Lung (tissue), 12 donors: ENCODE results near the gene BCL2L13. TPM values are rescaled to one million over a fixed set of nuclear protein-coding genes. Genes with fewer than 3 reads are reported as not detected.
"Not testable (repeated sequence)": the region's sequence is repeated elsewhere in the genome, so short reads cannot be mapped to it uniquely, and the experiment has no call there.

Source experiments
- ATAC-seq: fragments of 200-7000 bp; cut with Tn5 transposase; one replicate; pipeline ENCODE4 v1.9.1; 2020; ENCODE audit warnings: moderate number of reproducible peaks; ENCODE audit not compliant: insufficient read depth, low FRiP score
- DNase-seq, 3 donors: peaks; one replicate each; pipeline ENCODE4 v3.0.0-alpha.2; 2013 to 2017
- H3K27ac ChIP-seq, 2 donors: one replicate each; pipeline ENCODE4 v1.5.1; 2013; ENCODE audit warnings: mild to moderate bottlenecking in 2 of 2, moderate library complexity in 2 of 2, control low read depth in 1 of 2, inconsistent platforms in 1 of 2, low read depth in 1 of 2, low read length in 1 of 2
- H3K27me3 ChIP-seq, 3 donors: one replicate each; pipeline ENCODE4 v1.5.1; 2013; ENCODE audit warnings: low read length in 2 of 3; ENCODE audit not compliant: control insufficient read depth in 3 of 3, insufficient read depth in 3 of 3
- H3K36me3 ChIP-seq, 4 donors: one replicate each; pipeline ENCODE4 v1.5.1; 2013; ENCODE audit warnings: low read length in 4 of 4, mild to moderate bottlenecking in 1 of 4, moderate library complexity in 1 of 4; ENCODE audit not compliant: control insufficient read depth in 4 of 4, insufficient read depth in 4 of 4
- H3K4me1 ChIP-seq, 5 donors: one replicate each; pipeline ENCODE4 v1.5.1; 2013; ENCODE audit warnings: low read length in 5 of 5, mild to moderate bottlenecking in 2 of 5, moderate library complexity in 1 of 5; ENCODE audit not compliant: control insufficient read depth in 5 of 5, insufficient read depth in 5 of 5
- H3K4me3 ChIP-seq: one replicate; pipeline ENCODE4 v1.5.1; 2013; ENCODE audit warnings: mild to moderate bottlenecking, control low read depth, moderate library complexity
- H3K9ac ChIP-seq, 2 donors: one replicate each; pipeline ENCODE4 v1.5.1; 2013; ENCODE audit warnings: low read length in 2 of 2, control low read depth in 1 of 2; ENCODE audit not compliant: insufficient read depth in 1 of 2
- H3K9me3 ChIP-seq, 4 donors: one replicate each; pipeline ENCODE4 v1.5.1; 2013; ENCODE audit warnings: low read length in 3 of 4, mild to moderate bottlenecking in 1 of 4, moderate library complexity in 1 of 4; ENCODE audit not compliant: control insufficient read depth in 4 of 4, insufficient read depth in 3 of 4
- CTCF ChIP-seq: IDR thresholded peaks from 2 replicates; pipeline ENCODE4 v1.5.1; 2012; ENCODE audit warnings: mild to moderate bottlenecking; ENCODE audit errors: control extremely low read depth, extremely low read depth
- WGBS, 2 donors: extraction: QIAGEN DNeasy Blood & Tissue Kit; methylation state at CpG; one replicate each; pipeline ENCODE4 v1.1.7; 2013; 5-methylcytosine and 5-hydroxymethylcytosine counted together
- polyA plus RNA-seq, 2 donors: library from polyadenylated mRNA; stranded (reverse); fragments of 200-250 nt; gene quantifications; one replicate each; pipeline ENCODE4 v1.2.1, GENCODE V29; 2013
- total RNA-seq, 2 donors: library from RNA; depleted of rRNA in 1 of 2; stranded (reverse); fragments of >200 nt in 1 of 2; gene quantifications; one replicate each; pipeline ENCODE4 v1.2.1, GENCODE V29; 2014 to 2021
- donor health status: control.
- donor health status: control.
- donor health status: Bipolar disorder and iron deficiency.
- donor health status: healthy.
- donor health status: DM: yes; HTN: yes; CAD: no.

The BCL2L13 gene
- total and polyA plus RNA-seq, 4 donors, result 21.4 to 52.4 (median 33.8) TPM

GRCh38 chr22:17751596-17751995 lies 113.0 kb downstream of the BCL2L13 start:
- Histone ChIP-seq H3K9me3 (no peaks in the 10 kb centered on the region), H3K9ac (no peak overlapping the region), H3K4me3 (no peak overlapping the region), H3K27ac (no peak overlapping the region), H3K27me3 (no peaks in the 10 kb centered on the region), H3K4me1 (no peaks in the 10 kb centered on the region), H3K36me3 (peaks cover 0 to 6% (median 0%) of the 10 kb centered on the region in 4 donors)
- DNase-seq (no peak), ATAC-seq (no peak)
- WGBS, 2 donors, result 73 to 86% methylated on average over 6 of the region's 6 CpGs
- no peak for TF ChIP-seq CTCF

- ATAC-seq (no peak), DNase-seq (no peak)
- Histone ChIP-seq H3K9ac (no peak overlapping the region), H3K36me3 (peaks cover 0 to 4% (median 0%) of the 10 kb centered on the region in 4 donors), H3K4me3 (no peak overlapping the region), H3K4me1 (peaks cover 0 to 2% (median 0%) of the 10 kb centered on the region in 5 donors), H3K27me3 (no peaks in the 10 kb centered on the region), H3K27ac (no peak overlapping the region), H3K9me3 (no peaks in the 10 kb centered on the region)
- TF ChIP-seq CTCF, result no peak
- 85 to 88% methylated on average over 13 of the region's 13 CpGs for WGBS, 2 donors
Measured at GRCh38 chr22:17753401-17753989, 114.9 kb downstream of the BCL2L13 start.

GRCh38 chr22:17754233-17754925 lies 115.8 kb downstream of the BCL2L13 start:
- Histone ChIP-seq H3K27ac (no peak overlapping the region), H3K4me1 (peaks cover 0 to 2% (median 0%) of the 10 kb centered on the region in 5 donors), H3K9me3 (no peaks in the 10 kb centered on the region), H3K36me3 (peaks cover 0 to 2% (median 0%) of the 10 kb centered on the region in 4 donors), H3K27me3 (no peaks in the 10 kb centered on the region), H3K4me3 (no peak overlapping the region), H3K9ac (no peak overlapping the region)
- no peak for TF ChIP-seq CTCF
- ATAC-seq, result no peak
- DNase-seq, result no peak
- 92 to 94% methylated on average over 14 of the region's 14 CpGs for whole genome bisulfite sequencing, 2 donors

- Histone ChIP-seq H3K9ac (no peak overlapping the region), H3K27me3 (no peaks in the 10 kb centered on the region)
Measured at GRCh38 chr22:17761138-17761488, 122.6 kb downstream of the BCL2L13 start.

GRCh38 chr22:17763442-17763841 lies 124.9 kb downstream of the BCL2L13 start:
- H3K27me3 ChIP-seq, H3K9ac ChIP-seq, ATAC-seq, DNase-seq, H3K27ac ChIP-seq, H3K4me3 ChIP-seq, H3K36me3 ChIP-seq, H3K9me3 ChIP-seq, H3K4me1 ChIP-seq: not testable (repeated sequence)
- WGBS, 2 donors, result 58 to 79% methylated on average over 10 of the region's 10 CpGs

More at GRCh38 chr22:17761138-17761488, 122.6 kb downstream of the BCL2L13 start:
- DNase-seq, result no peak
- Histone ChIP-seq H3K9me3 (no peaks in the 10 kb centered on the region), H3K4me3 (no peak overlapping the region), H3K4me1 (peaks cover 0 to 2% (median 0%) of the 10 kb centered on the region in 5 donors), H3K36me3 (no peaks in the 10 kb centered on the region), H3K27ac (no peak overlapping the region)
- 85 to 91% methylated on average over 2 of the region's 4 CpGs for WGBS, 2 donors
- no peak for TF ChIP-seq CTCF
- no peak for ATAC-seq
